Thyroid gland (tissue), 4 donors: Measurements from ENCODE around the gene PEX5. TPM values are rescaled to one million over a fixed set of nuclear protein-coding genes. Genes with fewer than 3 reads are reported as not detected.
A peak's percentile ranks its signal among the peaks of the same experiment; 100 is the strongest.

Experiments
- DNase-seq, 2 donors: peaks; one replicate each; pipeline ENCODE4 v3.0.0-alpha.2; 2019
- H3K27ac ChIP-seq, 3 donors: fragments of 200-600 bp; sonication (generic); 1 replicate in 2 of 3; 2 replicates in 1 of 3; pipeline ENCODE4 v1.5.1; 2016 to 2019; ENCODE audit warnings: mild to moderate bottlenecking in 1 of 3, moderate library complexity in 1 of 3
- H3K27me3 ChIP-seq: fragments of 200-600 bp; sonication (generic); one replicate; pipeline ENCODE4 v1.5.1; 2019
- H3K36me3 ChIP-seq, 2 donors: fragments of 200-600 bp; sonication (generic); one replicate each; pipeline ENCODE4 v1.5.1; 2016 to 2019
- H3K4me1 ChIP-seq, 2 donors: fragments of 200-600 bp; sonication (generic); one replicate each; pipeline ENCODE4 v1.5.1; 2017 to 2019
- H3K4me3 ChIP-seq, 3 donors: fragments of 200-600 bp; sonication (generic); replicated peaks in 1 of 3; 1 replicate in 2 of 3; 2 replicates in 1 of 3; pipeline ENCODE4 v1.5.1; 2016; ENCODE audit warnings: mild to moderate bottlenecking in 1 of 3
- H3K9me3 ChIP-seq: fragments of 200-600 bp; sonication (generic); one replicate; pipeline ENCODE4 v1.5.1; 2017
- POLR2A ChIP-seq, 2 donors: fragments of 450-650 bp; IDR thresholded peaks; one replicate each; pipeline ENCODE4 v1.6.1; 2017; ENCODE audit warnings: antibody characterized with exemption in 2 of 2, mild to moderate bottlenecking in 2 of 2, moderate library complexity in 1 of 2
- WGBS, 2 donors: methylation state at CpG; one replicate each; pipeline ENCODE4 v1.1.5; 2017; 5-methylcytosine and 5-hydroxymethylcytosine counted together
- intact Hi-C: fragments of 100-400 bp; cut with DNase I; formaldehyde crosslinking; loops from one replicate; pipeline ENCODE4 v1.15.1; 2023
- total RNA-seq, 4 donors: library from RNA; depleted of rRNA; stranded (reverse); fragments of >200 nt; gene quantifications; one replicate each; pipeline ENCODE4 v1.2.3, GENCODE V29; 2016
- TF ChIP-seq, protein P1 (sequence below), 6 experiments: fragments of 200-600 bp in 3 of 6; fragments of 450-650 bp in 3 of 6; sonication (generic) in 3 of 6; IDR thresholded peaks; one replicate each; pipeline ENCODE4 v1.5.1; 2016 to 2019; ENCODE audit warnings: antibody characterized with exemption in 6 of 6, mild to moderate bottlenecking in 2 of 6, inconsistent platforms in 1 of 6, moderate library complexity in 1 of 6

PEX5 gene
- total RNA-seq, 4 donors from 2014 or later: 28.5 to 37.6 (median 32.8) TPM

DNA sequence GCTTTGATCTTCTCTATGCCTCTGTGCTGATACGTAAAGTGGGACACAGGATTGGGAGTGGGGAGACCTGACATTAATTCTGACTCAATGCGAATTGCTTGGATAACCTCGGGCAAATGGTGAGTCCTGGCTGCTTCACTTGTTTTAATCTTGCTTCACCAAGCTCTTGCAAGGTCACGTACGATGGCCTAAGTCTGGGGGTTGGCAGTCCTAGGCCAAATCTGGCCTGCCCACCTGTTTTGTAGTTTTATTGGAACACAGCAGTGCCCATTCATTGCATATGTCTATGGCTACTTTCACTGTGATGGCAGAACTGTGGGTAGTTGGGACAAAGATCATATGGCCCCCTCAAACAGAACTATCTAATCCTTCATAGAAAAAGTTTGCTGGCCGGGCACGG lies 45.9 kb upstream of the PEX5 start:
- no peak for TF ChIP-seq POLR2A (IDR thresholded peaks at IDR 0.05)
- TF ChIP-seq, protein P1, sequence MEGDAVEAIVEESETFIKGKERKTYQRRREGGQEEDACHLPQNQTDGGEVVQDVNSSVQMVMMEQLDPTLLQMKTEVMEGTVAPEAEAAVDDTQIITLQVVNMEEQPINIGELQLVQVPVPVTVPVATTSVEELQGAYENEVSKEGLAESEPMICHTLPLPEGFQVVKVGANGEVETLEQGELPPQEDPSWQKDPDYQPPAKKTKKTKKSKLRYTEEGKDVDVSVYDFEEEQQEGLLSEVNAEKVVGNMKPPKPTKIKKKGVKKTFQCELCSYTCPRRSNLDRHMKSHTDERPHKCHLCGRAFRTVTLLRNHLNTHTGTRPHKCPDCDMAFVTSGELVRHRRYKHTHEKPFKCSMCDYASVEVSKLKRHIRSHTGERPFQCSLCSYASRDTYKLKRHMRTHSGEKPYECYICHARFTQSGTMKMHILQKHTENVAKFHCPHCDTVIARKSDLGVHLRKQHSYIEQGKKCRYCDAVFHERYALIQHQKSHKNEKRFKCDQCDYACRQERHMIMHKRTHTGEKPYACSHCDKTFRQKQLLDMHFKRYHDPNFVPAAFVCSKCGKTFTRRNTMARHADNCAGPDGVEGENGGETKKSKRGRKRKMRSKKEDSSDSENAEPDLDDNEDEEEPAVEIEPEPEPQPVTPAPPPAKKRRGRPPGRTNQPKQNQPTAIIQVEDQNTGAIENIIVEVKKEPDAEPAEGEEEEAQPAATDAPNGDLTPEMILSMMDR (IDR thresholded peaks at IDR 0.05): no peak
- Histone ChIP-seq H3K4me1 (no peaks in the 10 kb centered on the region), H3K36me3 (peaks cover 0 to 10% of the 10 kb centered on the region in 2 donors), H3K9me3 (no peaks in the 10 kb centered on the region), H3K27ac (no peak overlapping the region), H3K4me3 (no peak overlapping the region), H3K27me3 (no peaks in the 10 kb centered on the region)
- intact Hi-C loops: loop anchor here (5.0 kb wide), 1 partner anchor 44 kb away; the partner anchor contains the start of gene PEX5
- no peak for DNase-seq
- 92 to 95% methylated on average over 7 of the region's 7 CpGs for WGBS, 2 donors

DNA sequence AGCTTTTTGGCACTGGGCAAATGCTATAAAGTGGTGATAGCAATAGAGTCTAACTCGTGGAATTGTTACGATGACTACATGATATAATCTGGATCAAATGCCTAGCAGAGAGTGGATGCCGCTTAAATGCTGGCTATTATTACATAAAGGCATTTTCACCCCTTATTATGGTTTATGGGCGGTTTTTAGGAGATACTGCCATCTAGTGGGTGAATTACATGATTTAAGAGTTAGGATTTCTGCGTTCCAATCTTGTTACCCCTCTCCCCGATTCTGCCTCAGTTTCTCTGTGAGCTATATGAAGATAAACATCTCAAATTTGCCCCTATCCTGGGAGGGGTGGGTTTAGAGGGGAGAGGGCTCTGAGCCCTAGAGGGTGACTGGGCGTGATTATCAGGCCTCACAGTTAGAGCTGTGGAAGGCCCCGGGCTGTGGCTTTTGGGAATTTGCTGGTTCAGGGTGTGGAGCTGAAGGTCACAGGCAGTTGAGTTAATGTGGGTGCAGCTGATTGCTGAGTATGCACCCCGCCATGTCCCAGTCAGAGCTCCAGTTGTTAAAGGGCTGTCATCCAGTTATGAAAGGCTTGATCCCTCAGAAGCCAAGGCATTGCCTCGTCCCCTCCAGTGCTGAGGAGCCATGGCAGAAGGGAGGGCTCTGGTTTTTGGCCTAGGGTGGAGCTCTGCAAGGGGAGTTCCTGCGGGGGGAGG lies 44.9 kb upstream of the PEX5 start:
- Histone ChIP-seq H3K4me3 (no peak overlapping the region), H3K27me3 (no peaks in the 10 kb centered on the region), H3K27ac (peak overlapping the region in 1 of 3 donors; percentile 45), H3K36me3 (peaks cover 7 to 18% of the 10 kb centered on the region in 2 donors), H3K9me3 (no peaks in the 10 kb centered on the region), H3K4me1 (no peaks in the 10 kb centered on the region)
- intact Hi-C loops: loop anchor here (5.0 kb wide), 1 partner anchor 43 kb away; the partner anchor contains the start of gene PEX5
- TF ChIP-seq, protein P1 (IDR thresholded peaks at IDR 0.05): peak in 5 of 6 experiments; percentile 0 to 58 (median 37)
- TF ChIP-seq POLR2A (IDR thresholded peaks at IDR 0.05): no peak
- 57 to 67% methylated on average over 10 to 11 of the region's 11 CpGs for WGBS, 2 donors
- no peak for DNase-seq

DNA sequence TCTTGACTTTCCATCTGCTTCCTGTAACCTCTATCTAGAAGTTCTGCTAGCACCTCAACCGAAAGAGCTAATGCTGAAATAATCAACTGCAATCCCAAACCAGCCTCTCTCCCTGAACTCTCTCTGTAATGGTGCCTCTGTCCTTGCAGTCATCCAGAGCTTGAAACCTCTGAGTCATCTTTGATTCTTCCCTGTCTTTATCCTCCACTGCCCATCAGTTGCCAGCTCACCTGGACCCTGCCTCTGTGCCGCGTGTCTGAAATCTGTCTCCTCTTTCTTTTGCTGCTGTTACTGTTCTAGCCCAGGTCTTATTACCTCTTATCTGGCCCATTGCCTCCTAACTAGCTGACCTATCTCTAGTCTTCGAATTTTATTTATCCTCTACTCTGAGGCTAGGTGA lies 43.8 kb upstream of the PEX5 start:
- intact Hi-C loops: no loop called here
- H3K4me1 ChIP-seq: no peaks in the 10 kb centered on the region

GRCh38 chr12:7146228-7146627 lies 43.3 kb upstream of the PEX5 start:
- H3K36me3 ChIP-seq: peaks cover 13 to 24% of the 10 kb centered on the region in 2 donors
- no peaks in the 10 kb centered on the region for H3K27me3 ChIP-seq
- 91% methylated on average over 7 of the region's 7 CpGs for WGBS, 2 donors

More for the DNA sequence above, 43.8 kb upstream of the PEX5 start:
- TF ChIP-seq POLR2A (IDR thresholded peaks at IDR 0.05): no peak
- no peak for DNase-seq
- Histone ChIP-seq H3K4me3 (no peak overlapping the region), H3K36me3 (peaks cover 9 to 21% of the 10 kb centered on the region in 2 donors), H3K9me3 (no peaks in the 10 kb centered on the region), H3K27me3 (no peaks in the 10 kb centered on the region), H3K27ac (no peak overlapping the region)
- 71 to 72% methylated on average over 4 of the region's 4 CpGs for WGBS, 2 donors

GRCh38 chr12:7146906-7147305 lies 42.6 kb upstream of the PEX5 start:
- Histone ChIP-seq H3K9me3 (no peaks in the 10 kb centered on the region), H3K4me3 (no peak overlapping the region), H3K27me3 (no peaks in the 10 kb centered on the region), H3K27ac (no peak overlapping the region), H3K4me1 (no peaks in the 10 kb centered on the region), H3K36me3 (peaks cover 13 to 28% of the 10 kb centered on the region in 2 donors)
- no peak for DNase-seq
- intact Hi-C loops: no loop called here
- TF ChIP-seq, protein P1 (IDR thresholded peaks at IDR 0.05): no peak
- TF ChIP-seq POLR2A (IDR thresholded peaks at IDR 0.05): no peak
- WGBS, 2 donors: 91 to 98% methylated on average over 6 to 7 of the region's 7 CpGs

More at GRCh38 chr12:7146228-7146627, 43.3 kb upstream of the PEX5 start:
- intact Hi-C loops: no loop called here
- Histone ChIP-seq H3K9me3 (no peaks in the 10 kb centered on the region), H3K4me3 (no peak overlapping the region), H3K4me1 (no peaks in the 10 kb centered on the region), H3K27ac (no peak overlapping the region)
- no peak for DNase-seq
- TF ChIP-seq POLR2A (IDR thresholded peaks at IDR 0.05): no peak
- TF ChIP-seq, protein P1 (IDR thresholded peaks at IDR 0.05): no peak
